ENCODE data around the gene ST6GAL2.
A peak's percentile ranks its signal among the peaks of the same experiment; 100 is the strongest.

The ST6GAL2 gene

DNA sequence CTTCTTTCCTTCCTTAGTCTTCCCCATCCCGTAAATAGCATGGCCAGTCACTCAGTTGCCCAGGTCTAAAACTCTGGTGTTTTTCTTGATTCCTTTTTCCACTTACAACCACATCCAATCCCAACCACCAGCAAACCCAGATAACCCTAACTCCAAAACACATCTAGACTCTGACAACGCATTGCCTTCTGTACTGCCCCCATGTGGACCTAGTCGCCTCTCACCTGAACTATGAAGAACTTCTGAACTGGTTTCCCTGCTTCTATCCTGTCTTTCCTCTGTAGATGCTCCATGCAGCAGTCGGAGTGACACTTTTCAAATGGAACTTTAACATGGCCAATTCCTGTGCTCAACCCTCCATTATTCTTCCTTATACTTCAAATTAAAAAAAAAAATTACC is 26.5 kb downstream of the ST6GAL2 start:
- no peak for DNase-seq

- no peak for DNase-seq
Measured at GRCh38 chr2:106858810-106859209, 27.2 kb downstream of the ST6GAL2 start.

DNA sequence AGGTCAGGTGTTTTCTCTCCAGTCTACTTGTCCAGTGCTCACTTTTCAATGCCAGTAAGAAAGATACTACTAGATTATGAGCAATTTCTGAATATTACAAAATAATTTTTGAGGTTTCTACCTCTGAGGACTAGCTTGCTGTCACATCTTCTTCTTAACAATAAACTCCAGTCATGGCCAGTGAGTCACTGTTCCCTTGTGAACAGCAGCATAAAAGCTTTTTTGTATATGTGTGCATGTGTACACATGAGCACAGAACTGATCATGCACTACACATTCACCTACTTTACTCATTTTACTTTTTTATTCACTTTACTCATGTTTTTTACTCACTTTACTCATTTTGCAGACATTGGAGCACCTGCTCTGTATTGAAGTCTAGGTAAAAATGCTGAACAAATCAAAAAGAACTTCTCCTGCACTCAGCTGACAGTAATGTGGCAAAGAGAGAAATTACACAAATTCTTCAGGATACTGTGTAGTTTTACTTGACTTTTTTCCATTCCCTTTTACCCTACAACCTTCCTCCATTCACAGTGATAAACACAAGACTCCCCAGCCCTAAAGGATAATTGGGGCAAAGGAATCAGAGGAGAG is 28.0 kb downstream of the ST6GAL2 start:
- DNase-seq = no peak

GRCh38 chr2:106853631-106854030 is 32.3 kb downstream of the ST6GAL2 start:
- DNase-seq = no peak

GRCh38 chr2:106851881-106852501 is 34.0 kb downstream of the ST6GAL2 start:
- DNase-seq = no peak

- no peak for DNase-seq
Measured at GRCh38 chr2:106851087-106851874, 34.7 kb downstream of the ST6GAL2 start.

- DNase-seq = no peak
Measured at GRCh38 chr2:106849253-106849652, 36.7 kb downstream of the ST6GAL2 start.

DNA sequence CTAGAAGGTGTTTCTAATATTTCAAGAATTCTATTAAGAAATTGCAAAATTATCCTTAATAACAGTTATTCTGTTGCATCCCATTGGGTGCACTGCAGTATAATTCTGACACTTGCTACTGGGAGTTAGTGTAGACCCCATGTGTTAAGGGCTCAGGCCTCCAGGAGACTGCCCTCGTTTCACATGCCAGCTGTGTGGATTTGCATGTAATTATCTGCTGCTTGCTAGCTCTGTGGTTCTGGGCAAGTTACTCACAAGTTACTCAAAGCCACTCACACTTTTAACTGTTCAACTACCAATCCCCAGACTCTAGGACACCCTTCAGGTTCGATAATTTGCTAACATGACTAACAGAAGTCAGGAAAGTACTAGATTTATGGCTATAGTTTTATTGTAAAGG is 38.6 kb downstream of the ST6GAL2 start:
- DNase-seq = no peak

- no peak for DNase-seq
Measured at GRCh38 chr2:106845716-106846115, 40.3 kb downstream of the ST6GAL2 start.

DNA sequence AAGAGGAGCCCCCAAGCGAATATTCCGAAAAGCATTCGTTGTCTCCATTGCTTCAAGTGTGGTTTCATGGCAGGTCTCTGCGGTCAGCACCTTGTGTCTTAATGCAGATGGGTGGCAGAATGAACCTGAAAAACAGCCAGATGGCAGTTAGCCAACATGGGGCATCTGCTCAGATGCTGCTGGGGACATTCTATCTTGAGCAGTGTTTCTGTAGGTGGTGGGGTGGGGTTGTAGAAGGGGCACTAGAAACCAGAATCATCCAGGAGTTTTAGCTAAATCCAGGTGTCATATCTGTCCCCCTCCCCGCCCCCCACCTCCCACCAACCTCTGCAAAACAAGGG is 42.1 kb downstream of the ST6GAL2 start:
- peak; percentile 82 for DNase-seq

- DNase-seq = no peak
Measured at GRCh38 chr2:106843001-106843909, 42.7 kb downstream of the ST6GAL2 start.

GRCh38 chr2:106841886-106842645 is 43.9 kb downstream of the ST6GAL2 start:
- peak; percentile 92 for DNase-seq

- no peak for DNase-seq
Measured at GRCh38 chr2:106840818-106841217, 45.1 kb downstream of the ST6GAL2 start.

- peak; percentile 7 for DNase-seq
Measured at GRCh38 chr2:106839849-106840595, 45.9 kb downstream of the ST6GAL2 start.

- peak; percentile 22 for DNase-seq
Measured at GRCh38 chr2:106833256-106833655, 52.7 kb downstream of the ST6GAL2 start.

- DNase-seq = no peak
Measured at GRCh38 chr2:106831816-106832569, 54.0 kb downstream of the ST6GAL2 start.

GRCh38 chr2:106831241-106831640 is 54.7 kb downstream of the ST6GAL2 start:
- no peak for DNase-seq

DNA sequence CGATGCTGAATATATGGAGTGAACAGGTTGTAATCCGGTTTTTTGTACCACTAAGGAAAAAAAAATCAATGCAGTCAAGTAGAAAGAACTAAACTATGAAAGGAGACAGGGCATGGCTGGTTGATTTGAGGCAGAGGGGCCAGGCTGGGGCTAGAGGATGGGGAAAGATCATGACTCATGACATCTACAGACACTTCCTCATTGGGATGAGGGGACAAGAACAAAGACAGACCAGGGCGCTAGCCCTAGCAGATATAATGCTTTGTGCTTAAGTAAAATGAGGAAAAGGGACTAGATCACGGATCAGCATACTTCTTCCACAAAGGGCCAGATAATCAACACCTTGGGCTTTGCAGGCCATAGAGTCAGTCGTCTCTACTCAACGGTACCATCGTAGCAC is 55.8 kb downstream of the ST6GAL2 start:
- no peak for DNase-seq

DNA sequence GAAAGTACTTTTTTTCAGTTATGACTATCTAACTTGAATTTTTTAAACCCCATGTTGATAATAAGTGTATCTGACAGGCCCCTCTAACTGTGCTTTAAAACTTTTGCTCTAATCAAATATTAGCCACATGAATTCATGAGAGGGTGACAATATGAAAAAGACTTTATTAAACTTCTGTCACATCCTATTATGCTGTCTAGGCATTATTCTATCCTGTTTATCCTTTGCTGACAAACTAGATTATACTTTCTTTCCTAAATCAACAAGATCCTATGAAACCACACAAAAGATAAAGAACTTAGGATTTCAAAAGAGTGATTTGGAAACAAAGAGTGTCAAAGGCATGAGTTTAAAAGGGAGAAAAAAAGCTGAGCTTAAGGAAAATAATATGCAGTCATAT is 57.8 kb downstream of the ST6GAL2 start:
- no peak for DNase-seq

DNA sequence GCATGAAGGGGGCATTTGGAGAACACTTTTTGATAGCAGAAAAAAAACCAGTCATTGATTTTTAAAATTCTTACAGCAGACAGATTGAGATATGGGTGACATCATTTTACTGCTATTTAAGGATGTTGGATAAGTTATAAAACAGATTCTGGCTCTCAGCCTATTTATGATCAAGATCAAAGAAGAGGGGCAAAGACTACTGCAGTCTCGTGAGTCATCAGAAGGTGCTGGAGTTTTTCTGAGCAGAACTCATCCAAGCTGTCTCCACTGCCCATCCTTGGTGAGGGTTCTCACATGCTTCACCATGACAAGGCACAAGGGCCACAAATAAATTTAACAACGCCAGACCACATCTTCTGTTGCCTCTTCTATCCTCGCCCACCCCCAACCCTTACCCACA is 58.8 kb downstream of the ST6GAL2 start:
- no peak for DNase-seq

DNA sequence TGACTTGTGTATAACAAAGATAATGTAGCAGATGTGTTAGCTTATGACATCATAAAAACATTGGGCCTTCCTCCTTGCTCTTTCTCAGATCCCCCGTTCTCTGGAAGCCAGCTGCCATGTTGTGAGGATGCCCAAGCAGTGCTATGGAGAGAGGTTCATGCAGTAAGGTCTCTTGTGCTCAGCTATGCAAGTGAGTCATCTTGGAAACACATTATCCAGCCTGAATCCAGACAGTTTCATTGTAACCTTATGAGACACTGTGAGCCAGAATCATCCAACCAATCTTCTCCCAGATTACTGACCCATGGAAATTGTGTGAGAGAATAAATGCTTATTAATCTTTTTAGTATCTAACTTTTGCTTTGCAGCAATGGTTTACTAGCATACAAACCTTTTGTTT is 60.8 kb downstream of the ST6GAL2 start:
- DNase-seq = no peak

All from NCI-H1105 treated with DMSO at 0.1 percent for 48 hours (cell line).